SK-N-MC (cell line): Measurements from ENCODE around the gene ZNF436.

Source experiments
- EZH2 ChIP-seq: fragments of 200-600 bp; sonication (generic); IDR thresholded peaks from one replicate; pipeline ENCODE4 v1.6.1; 2017; ENCODE audit warnings: antibody characterized with exemption
- POLR2AphosphoS5 ChIP-seq: IDR thresholded peaks from 2 replicates; pipeline ENCODE4 v1.6.1; 2012; ENCODE audit warnings: mild to moderate bottlenecking, low read depth, low read length, borderline replicate concordance

DNA sequence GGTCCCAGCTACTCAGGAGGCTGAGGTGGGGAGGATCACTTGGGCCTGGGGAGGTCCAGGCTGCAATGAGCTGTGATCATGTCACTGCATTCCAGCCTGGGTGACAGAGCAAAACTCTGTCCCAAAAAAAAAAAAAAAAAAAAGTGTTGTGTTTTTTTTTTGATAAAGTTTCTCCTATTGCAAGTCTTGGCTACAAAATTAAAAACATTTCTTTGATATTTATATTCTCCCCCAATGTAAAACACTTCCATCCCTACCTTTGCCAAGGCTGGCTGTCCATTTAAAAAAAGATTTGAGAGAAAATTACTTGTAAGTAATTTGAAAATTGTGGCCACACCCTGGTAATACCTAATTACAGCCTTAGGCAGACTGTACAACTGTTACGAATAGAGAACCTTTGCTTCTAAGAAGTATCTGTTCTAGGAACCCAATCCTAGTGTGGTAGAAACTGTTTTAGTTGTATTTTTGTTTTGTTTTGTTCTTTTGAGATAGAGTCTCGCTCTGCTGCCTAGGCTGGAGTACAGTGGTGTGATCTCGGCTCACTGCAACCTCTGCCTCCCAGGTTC lies 11.2 kb downstream of the ZNF436 start:
- TF ChIP-seq POLR2AphosphoS5, result no peak
- TF ChIP-seq EZH2, result no peak
